Activated CD8-positive, alpha-beta memory T cell treated with anti-CD3 and anti-CD28 coated beads, Interleukin-2, amount 50 U/mL, for 1 hour (primary cell): Measurements from ENCODE around the gene KCNK18.
"Not testable (repeated sequence)": the region's sequence is repeated elsewhere in the genome, so short reads cannot be mapped to it uniquely, and the experiment has no call there.

Experiments used
- DNase-seq: peaks from one replicate; pipeline ENCODE4 v3.0.0-alpha.2; 2020; ENCODE audit errors: extremely low read depth

The KCNK18 gene

DNA sequence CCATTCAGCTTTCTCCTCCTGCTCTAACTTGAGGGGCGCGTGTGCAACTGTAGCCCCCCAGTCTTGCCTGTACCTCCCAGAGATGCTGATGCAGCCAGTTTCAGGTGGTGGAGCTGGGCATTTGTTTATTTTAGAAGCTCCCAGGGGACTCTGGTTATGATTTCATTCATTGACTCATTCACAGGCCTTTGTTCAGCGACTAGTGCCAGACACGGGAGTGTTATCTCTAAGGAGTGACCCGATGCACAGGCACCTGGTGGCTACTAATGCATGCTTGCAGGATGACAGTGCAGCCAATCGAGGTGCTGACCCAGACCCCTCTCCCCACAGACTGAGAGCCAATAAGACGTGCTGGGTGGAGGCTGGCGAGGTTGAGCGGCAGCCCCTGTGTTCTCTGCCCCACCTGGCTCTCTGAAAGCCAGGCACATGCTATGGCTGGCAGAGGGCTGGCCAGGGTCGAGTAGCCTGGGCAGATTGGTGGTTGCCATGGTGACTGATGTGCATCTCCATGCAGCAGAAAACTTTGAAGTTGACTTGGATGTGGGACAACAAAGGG, 23.9 kb downstream of the KCNK18 start:
- DNase-seq: no peak

GRCh38 chr10:117222552-117222951, 25.3 kb downstream of the KCNK18 start:
- no peak for DNase-seq

DNA sequence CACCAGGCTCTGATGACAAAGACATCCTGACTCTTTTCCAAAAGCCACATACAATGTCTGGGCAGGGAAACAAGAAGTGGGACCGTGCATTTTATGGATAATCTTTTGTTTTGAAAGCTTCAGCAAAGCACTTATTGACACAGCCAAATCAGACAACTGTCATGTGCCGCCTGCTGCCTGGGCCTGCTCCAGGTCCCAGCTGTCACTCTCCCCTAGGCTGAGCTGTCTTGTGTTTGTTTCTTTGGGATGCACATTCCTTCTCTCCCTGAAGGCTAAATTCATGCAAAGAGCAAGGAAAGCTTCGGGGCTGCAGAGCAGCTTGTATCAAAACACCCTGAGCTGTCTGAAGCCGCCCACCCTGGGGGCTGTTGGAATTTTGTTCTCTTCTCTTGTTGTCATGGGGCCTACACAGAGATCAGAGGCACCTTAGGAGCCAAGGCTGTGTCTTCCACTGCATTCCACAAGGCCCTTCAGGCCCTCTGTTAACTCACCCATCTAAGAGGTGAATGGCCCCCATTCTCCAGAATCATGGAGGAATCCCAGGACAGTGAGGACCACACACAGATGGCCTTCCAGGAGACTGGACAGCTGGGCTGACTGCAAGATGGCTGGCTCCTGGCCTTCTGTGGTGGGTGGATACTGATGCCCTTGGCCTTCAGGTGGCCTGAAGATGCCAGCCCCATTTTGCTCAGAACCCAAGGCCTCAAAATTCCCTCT, 25.8 kb downstream of the KCNK18 start:
- DNase-seq: no peak

- no peak for DNase-seq
Observed at GRCh38 chr10:117223693-117224430, 26.6 kb downstream of the KCNK18 start.

DNA sequence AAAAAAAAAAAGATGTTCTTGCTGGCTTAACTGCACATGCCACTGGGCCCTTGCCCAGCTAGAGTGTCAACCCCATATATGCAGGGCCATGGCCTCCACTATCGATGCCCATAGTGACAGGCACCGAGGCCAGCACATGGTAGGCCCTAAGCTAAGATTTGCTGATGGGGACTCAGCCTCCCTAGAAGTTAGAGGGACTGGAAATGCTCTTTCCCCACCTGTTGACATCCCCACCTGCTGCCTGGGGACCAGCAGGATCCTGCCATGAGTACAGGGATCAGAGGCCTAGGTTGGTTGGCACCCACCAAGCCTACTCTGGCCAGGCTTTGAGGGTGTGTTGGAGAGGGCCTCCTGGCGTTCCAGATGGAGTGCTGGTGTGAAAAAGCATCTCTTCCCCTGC, 27.6 kb downstream of the KCNK18 start:
- DNase-seq: no peak

DNA sequence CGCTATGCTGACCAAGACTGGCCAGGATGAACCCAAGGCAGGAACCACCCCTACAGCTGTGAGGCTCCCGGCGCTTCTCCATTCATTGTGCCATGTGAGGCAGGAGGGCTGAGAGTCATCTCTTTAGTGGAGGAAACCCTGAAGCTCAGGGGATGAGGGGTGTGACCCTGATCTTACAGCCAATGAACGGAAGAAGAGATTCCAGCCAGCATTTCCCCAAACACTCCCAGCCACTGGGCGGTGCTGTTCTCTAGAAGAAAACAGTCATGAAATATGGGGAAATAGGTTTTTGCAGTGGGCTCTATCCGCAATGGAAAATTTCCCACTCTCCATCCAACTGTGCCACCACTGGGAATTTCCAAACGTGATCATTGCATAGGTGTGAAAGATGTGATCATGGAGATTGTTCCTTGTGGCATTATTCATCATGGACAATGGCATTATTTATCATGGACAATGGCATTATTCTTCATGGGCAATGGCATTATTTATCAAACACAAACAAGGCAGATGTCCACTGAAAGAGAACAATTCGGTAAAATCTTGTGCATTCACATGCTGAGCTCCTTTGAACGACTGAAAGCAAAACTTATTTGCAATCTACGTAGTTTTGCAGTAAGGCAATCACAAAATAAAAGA, 29.6 kb downstream of the KCNK18 start:
- DNase-seq: no peak

DNA sequence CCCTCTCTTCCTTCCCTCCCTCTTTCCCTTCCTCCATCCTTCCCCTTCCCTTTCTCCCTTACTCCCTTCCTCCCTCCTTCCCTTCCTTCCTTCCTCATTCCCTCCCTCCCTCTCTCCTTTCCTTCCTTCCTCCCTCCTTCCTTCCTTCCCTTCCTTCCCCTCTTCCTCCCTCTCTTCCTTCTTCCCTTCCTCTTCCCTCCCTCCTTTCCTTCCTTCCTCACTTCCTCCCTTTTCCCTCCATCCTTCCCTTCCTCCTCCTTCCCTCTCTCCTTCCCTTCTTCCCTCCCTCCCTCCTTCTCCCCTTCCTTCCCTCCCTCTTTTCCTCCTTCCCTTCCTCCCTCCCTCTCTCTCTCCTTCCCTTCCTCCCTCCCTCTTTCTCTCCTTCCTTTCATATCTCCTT, 30.9 kb downstream of the KCNK18 start:
- no peak for DNase-seq

DNA sequence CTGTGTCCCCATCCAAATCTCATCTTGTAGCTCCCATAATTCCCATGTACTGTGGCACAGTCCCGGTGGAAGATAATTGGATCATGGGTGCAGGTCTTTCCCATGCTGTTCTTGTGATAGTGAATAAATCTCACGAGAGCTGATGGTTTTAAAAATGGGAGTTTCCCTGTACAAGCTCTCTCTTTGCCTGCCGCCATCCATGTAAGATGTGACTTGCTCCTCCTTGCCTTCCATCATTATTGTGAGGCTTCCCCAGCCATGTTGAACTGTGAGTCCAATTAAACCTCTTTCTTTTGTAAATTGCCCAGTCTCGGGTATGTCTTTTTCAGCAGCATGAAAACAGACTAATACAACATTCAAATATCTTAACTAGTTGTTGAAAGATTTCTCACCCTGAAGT, 32.8 kb downstream of the KCNK18 start:
- not testable (repeated sequence) for DNase-seq

GRCh38 chr10:117237401-117237991, 40.2 kb downstream of the KCNK18 start:
- DNase-seq: no peak

- no peak for DNase-seq
Observed at GRCh38 chr10:117239051-117239450, 41.8 kb downstream of the KCNK18 start.

DNA sequence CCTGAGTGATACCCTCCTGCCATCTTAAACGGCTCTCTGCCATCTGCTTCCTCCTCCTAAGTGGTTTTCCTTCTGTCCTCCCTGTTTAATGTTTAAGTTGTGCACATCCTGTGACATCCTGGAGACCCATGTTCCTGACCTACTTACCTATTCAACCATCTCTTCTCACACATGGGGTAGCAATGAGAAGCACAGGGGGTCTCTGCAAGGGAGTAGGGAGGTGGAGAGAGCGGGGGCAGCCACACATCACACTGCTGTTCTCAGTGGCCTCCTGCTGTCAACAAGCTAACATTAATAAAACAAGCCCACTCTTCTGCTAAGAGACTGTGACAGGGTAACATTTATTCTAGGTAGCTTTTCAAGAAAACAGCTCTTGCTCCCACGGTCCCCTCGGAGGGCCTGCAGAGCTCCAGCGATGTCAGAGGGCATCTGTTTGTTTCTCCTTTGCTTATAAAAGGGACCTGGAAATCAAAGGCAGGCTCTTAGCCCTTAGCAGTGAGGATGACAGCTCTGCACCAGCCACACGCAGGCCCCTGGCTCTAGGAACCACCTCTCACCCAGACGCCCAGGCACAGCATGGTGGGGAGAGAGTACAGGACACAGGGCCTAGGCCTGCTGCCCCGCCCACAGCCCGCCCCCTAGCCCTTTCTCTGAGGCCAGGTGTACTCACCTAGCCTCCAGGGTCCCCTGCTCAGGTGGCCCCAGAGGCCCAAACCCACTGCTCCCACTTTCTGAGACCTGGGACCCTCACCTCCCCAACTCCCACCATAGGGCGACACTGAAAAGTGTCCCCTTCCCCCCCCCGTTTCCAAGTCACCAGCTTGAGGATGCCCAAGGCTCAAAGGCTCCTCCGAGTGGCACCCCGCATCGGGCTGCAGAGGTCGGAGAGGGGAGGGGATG, 42.7 kb downstream of the KCNK18 start:
- no peak for DNase-seq

- DNase-seq: no peak
Observed at GRCh38 chr10:117240621-117241529, 43.6 kb downstream of the KCNK18 start, which contains the start of gene SLC18A2. Gene SLC18A2, plus strand, starts transcription at chr10:117241114. Its CDS starts 580 bp downstream, at chr10:117241694.

DNA sequence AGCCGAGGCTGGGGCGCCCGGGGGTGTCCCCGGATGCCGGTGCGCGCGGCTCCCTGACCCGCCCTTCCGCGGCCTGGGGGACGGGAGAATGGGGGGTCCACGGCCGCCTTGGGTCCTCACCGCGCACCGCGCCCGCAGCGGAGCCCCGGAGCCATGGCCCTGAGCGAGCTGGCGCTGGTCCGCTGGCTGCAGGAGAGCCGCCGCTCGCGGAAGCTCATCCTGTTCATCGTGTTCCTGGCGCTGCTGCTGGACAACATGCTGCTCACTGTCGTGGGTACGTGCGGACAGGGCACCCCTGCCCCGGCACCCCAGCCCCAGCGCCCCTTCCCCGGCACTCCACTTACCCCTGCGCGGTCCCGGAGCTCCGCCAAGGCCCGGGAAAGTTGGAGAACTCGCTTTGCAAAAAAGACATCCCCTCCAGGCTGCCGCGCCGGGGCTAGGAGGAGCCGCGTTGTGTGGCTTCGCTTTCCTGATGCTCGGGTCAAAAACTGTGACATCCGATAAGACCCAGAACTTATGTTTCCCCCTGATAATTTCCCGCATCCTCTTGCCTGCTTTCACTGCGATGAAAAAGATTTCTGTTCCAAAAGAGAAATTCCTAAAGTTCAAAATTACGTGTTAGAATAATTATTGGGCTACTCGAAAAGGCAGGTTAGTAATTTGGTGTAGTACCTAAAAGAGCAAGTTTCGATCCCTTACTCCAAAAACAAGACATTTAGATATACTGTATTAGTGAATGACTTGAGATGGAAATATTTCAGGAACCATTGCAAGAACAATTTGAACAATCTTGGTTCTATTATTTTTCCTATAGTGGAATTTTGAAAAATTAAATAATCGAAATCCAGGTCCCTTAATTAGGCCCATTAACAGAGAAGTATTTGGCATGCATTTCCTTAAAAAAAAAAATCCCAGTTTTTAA, 44.5 kb downstream of the KCNK18 start:
- DNase-seq: no peak

GRCh38 chr10:117242463-117242832, 45.2 kb downstream of the KCNK18 start:
- DNase-seq: no peak

GRCh38 chr10:117246997-117247671, 49.8 kb downstream of the KCNK18 start:
- no peak for DNase-seq

DNA sequence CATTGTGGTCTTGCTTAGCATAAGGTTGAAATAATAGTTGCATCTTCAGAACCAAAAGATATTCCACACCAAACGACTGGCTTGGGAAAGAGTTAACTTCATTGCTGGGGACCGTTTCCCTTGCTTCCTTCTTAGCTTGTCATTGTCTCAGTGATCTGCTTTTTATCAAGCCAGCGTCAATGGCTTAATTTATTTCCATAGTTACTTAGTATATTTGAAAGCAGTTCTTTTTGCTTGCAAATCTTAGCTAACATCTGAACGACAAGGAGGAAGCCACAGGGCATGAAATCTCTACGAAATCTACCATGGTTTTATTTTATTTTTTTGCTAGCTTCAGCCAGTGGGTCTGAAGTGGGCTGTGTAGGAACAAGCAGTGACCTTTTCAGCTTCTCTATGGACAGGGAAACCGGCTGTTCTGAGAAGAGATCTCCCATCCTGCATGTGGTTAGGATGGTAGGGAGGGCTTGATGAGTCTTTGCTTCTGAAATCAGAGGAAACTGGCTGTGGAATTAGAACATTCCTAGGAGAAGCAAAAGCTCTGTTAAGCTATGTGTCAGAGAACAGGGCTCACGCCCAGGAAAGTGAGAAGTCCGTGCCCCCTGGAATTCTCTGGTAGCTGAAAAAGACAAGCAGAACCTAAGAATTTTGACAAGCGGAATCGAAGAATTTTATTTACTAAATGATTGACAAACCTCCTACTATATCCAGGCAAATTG, 51.6 kb downstream of the KCNK18 start:
- DNase-seq: no peak

- DNase-seq: no peak
Observed at GRCh38 chr10:117249493-117250093, 52.3 kb downstream of the KCNK18 start.
